GM12872 (cell line): Measurements from ENCODE around the gene PLBD2.

Experiments used
- CTCF ChIP-seq: IDR thresholded peaks from 3 replicates; pipeline ENCODE4 v1.5.1; 2011; ENCODE audit warnings: low read depth, mild to moderate bottlenecking, low read length, moderate library complexity; ENCODE audit not compliant: insufficient read depth

The PLBD2 gene

GRCh38 chr12:113391650-113392337, 33.4 kb downstream of the PLBD2 start:
- TF ChIP-seq CTCF, result no peak

GRCh38 chr12:113392520-113392919, 34.1 kb downstream of the PLBD2 start:
- no peak for TF ChIP-seq CTCF

DNA sequence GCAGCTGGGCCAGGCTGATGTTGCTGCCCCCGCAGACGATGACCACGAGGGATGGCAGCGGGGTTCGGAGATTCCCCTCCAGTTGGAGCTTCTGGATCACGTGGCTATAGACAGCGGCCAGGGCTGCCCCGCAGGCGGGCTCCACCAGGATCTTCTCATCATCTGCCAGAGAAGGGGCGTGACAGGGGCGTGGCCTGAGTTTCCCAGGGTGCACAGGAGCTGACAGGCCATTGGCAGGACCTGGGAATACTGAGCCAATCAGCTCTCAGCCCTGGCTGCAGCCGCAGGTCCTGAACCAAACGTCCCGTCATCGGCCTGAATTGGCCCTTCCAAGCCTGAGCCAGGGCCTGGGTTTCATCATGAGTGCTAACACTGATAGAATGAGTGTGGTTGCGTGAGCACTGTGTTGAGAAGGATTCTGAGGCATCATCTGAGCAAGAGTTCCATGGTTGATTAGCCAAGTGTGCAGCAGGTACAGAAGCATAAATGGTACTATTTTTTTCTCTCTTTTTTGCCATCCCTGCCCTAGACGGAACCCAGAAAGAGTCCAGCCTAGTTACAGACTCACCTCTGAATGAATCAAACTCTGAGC, 34.7 kb downstream of the PLBD2 start:
- no peak for TF ChIP-seq CTCF

DNA sequence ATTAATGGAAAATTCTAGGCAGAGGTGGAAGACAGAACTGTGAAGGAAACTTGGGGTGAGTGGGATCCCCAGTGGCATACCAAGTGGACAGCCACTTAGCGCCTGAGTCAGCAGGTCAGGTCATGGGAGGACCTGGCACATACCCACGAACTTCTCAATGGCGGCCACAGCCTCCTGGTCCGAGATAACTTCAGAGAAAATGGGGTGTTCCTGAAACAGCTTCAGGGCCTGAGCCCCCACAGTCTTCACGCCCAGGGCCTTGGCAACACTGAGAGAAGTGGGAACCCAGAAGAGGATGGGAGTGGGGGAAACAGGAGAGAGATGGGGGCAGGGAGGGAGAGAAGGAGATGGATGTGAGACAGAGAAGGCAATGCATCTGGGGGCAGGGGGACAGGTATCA, 35.4 kb downstream of the PLBD2 start:
- no peak for TF ChIP-seq CTCF

DNA sequence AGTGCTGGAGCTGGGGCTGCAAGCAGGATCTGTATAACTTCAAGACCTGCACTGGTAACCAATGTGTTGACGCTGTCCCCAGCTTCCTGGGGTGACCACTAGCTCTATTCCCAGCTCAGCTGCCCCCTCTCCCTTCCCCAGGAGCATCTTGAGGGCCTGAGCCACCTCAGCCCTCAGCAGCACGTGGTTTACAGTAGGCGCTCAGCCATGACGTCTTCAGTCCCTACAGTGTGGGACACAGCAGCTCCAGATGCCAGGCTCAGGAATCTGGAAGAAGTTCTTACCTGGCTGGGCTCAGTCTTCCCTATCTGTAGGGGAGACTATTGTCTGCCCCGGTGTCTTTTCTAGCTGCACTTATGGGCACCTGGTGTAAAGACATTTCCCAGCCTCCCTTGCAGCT, 36.7 kb downstream of the PLBD2 start:
- no peak for TF ChIP-seq CTCF

DNA sequence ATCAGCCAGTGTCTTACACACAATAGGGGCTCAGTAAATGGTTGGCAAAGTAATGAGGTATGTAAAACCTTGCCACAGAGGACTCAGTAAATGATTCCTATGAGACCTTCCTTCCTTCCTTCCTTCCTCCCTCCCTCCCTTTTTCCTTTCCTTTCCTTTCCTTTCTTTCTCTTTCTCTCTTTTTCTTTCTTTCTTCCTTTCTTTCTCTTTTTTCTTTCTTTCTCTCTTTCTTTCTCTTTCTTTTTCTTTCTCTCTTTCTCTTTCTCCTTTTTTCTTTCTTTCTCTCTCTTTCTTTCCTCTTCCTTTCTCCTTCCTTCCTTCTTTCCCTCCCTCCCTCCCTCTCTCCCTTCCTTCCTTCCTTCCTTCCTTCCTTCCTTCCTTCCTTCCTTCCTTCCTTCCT, 37.8 kb downstream of the PLBD2 start:
- no peak for TF ChIP-seq CTCF

- TF ChIP-seq CTCF, result no peak
Observed at GRCh38 chr12:113396828-113397496, 38.6 kb downstream of the PLBD2 start.
